Right lobe of liver (tissue), 4 donors: ENCODE measurements around the gene SPOCK1.

Source experiments
- CTCF ChIP-seq, 4 donors: fragments of 200-600 bp in 3 of 4; fragments of 450-650 bp in 1 of 4; IDR thresholded peaks; one replicate each; pipeline versions ENCODE4 v1.5.1 to v1.8.0; 2016 to 2022; ENCODE audit warnings: antibody characterized with exemption in 4 of 4, mild to moderate bottlenecking in 2 of 4
- POLR2A ChIP-seq: fragments of 450-650 bp; IDR thresholded peaks from one replicate; pipeline ENCODE4 v1.6.1; 2017; ENCODE audit warnings: antibody characterized with exemption, mild to moderate bottlenecking
- donor health status: DM: no; HTN: no; CAD: no.
- donor health status: DM: no; HTN: no; CAD: no.
- donor health status: DM: no; HTN: yes; CAD: no.

- TF ChIP-seq CTCF (IDR thresholded peaks at IDR 0.05): no peak
- TF ChIP-seq POLR2A: no peak
Measured at GRCh38 chr5:136998854-136999357, 500.2 kb downstream of the SPOCK1 start.
